ENCODE measurements around the gene MOB3B.

DNA sequence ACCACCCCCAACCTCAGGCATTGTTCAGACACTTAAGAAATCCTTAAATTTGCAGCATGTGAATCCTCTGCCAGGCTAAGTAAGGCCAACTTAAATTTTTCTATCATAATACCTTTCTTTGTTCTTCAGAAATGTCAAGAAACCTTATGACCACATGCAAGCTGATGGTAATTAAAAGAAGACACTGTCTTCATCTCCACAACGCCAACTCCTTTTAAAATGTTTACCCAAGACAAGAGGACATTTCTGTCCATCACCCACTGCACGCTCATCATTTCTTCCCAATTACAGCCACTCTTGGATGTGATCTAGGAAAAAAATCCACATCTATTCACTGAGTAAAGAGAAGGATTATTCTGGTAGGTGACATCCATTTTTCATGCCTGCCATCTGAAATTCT lies 11.6 kb downstream of the MOB3B start:
- TF ChIP-seq, protein P1, sequence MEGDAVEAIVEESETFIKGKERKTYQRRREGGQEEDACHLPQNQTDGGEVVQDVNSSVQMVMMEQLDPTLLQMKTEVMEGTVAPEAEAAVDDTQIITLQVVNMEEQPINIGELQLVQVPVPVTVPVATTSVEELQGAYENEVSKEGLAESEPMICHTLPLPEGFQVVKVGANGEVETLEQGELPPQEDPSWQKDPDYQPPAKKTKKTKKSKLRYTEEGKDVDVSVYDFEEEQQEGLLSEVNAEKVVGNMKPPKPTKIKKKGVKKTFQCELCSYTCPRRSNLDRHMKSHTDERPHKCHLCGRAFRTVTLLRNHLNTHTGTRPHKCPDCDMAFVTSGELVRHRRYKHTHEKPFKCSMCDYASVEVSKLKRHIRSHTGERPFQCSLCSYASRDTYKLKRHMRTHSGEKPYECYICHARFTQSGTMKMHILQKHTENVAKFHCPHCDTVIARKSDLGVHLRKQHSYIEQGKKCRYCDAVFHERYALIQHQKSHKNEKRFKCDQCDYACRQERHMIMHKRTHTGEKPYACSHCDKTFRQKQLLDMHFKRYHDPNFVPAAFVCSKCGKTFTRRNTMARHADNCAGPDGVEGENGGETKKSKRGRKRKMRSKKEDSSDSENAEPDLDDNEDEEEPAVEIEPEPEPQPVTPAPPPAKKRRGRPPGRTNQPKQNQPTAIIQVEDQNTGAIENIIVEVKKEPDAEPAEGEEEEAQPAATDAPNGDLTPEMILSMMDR (IDR thresholded peaks at IDR 0.05; ENCODE audit: low read depth, low read length, poor library complexity, severe bottlenecking) = no peak
- TF ChIP-seq EZH2phosphoT487 (IDR thresholded peaks at IDR 0.05; ENCODE audit: borderline replicate concordance, low read length) = no peak
